H1 (cell line): ENCODE results near the gene CDADC1. TPM values are rescaled to one million over a fixed set of nuclear protein-coding genes. Genes with fewer than 3 reads are reported as not detected.

Experiments
- CTCF ChIA-PET: fragments of 300-600 bp; sonication (Branson Sonifier 250); formaldehyde crosslinking; loops from one replicate; lab custom pipeline; 2021; ENCODE audit not compliant: partially characterized antibody; lab: Charles Lee
- POLR2A ChIA-PET: fragments of 300-600 bp; sonication (Branson Sonifier 250); formaldehyde crosslinking; loops from one replicate; lab custom pipeline; 2021; ENCODE audit warnings: inconsistent platforms; ENCODE audit not compliant: partially characterized antibody; lab: Charles Lee
- DNase-seq, 2 experiments: peaks; one replicate each; pipeline versions ENCODE4 v3.0.0 to v3.0.0-alpha.2; 2010 to 2022; ENCODE audit warnings: low spot score in 2 of 2, low read depth in 1 of 2, mixed read lengths in 1 of 2
- FAIRE-seq: peaks from 2 replicates; lab custom pipeline; 2011; peaks lifted over from hg19 to GRCh38; lab: Jason Lieb, UNC
- H2AFZ ChIP-seq: 2 replicates; pipeline ENCODE4 v1.8.1; 2012; ENCODE audit warnings: low read length, inconsistent platforms
- H2AK5ac ChIP-seq: 2 replicates; pipeline ENCODE4 v1.6.1; 2013; ENCODE audit warnings: low read depth, low read length
- H2BK120ac ChIP-seq: replicated peaks from 2 replicates; pipeline ENCODE3; 2013; ENCODE audit warnings: low read depth, low read length, inconsistent platforms
- H2BK12ac ChIP-seq: 2 replicates; pipeline ENCODE4 v1.6.1; 2013; ENCODE audit warnings: low read depth, low read length
- H2BK15ac ChIP-seq: 2 replicates; pipeline ENCODE4 v1.6.1; 2013; ENCODE audit warnings: low read length
- H2BK20ac ChIP-seq: 2 replicates; pipeline ENCODE4 v1.6.1; 2013; ENCODE audit warnings: low read length
- H2BK5ac ChIP-seq: 2 replicates; pipeline ENCODE4 v1.6.1; 2013; ENCODE audit warnings: low read depth, low read length
- H3K14ac ChIP-seq: 2 replicates; pipeline ENCODE4 v1.6.1; 2013; ENCODE audit warnings: inconsistent platforms; ENCODE audit not compliant: insufficient read length
- H3K18ac ChIP-seq: 2 replicates; pipeline ENCODE4 v1.6.1; 2013; ENCODE audit warnings: low read length; ENCODE audit errors: extremely low read depth
- H3K23ac ChIP-seq: 2 replicates; pipeline ENCODE4 v1.6.1; 2013; ENCODE audit warnings: inconsistent platforms; ENCODE audit not compliant: insufficient read length
- H3K23me2 ChIP-seq: 2 replicates; pipeline ENCODE4 v1.6.1; 2013; ENCODE audit warnings: low read depth, low read length
- H3K27ac ChIP-seq: 2 replicates; pipeline ENCODE4 v1.6.1; 2011; ENCODE audit warnings: low read depth, low read length, inconsistent platforms
- H3K27me3 ChIP-seq, 4 experiments: replicated peaks in 1 of 4; 1 replicate in 1 of 4; 2 replicates in 3 of 4; pipeline versions ENCODE4 v1.6.1 to v1.8.1; 2011 to 2013; ENCODE audit warnings: low read length in 3 of 4, mild to moderate bottlenecking in 3 of 4, inconsistent platforms in 2 of 4, mixed read lengths in 2 of 4, moderate library complexity in 1 of 4; ENCODE audit not compliant: control insufficient read depth in 3 of 4, insufficient read depth in 3 of 4; ENCODE audit errors: extremely low read depth in 1 of 4
- H3K36me3 ChIP-seq, 4 experiments: 2 replicates each; pipeline versions ENCODE4 v1.6.1 to v1.8.1; 2011 to 2013; ENCODE audit warnings: mild to moderate bottlenecking in 4 of 4, low read length in 3 of 4, moderate library complexity in 2 of 4, control low read depth in 1 of 4, inconsistent platforms in 1 of 4; ENCODE audit not compliant: insufficient read depth in 4 of 4, control insufficient read depth in 2 of 4
- H3K4ac ChIP-seq: replicated peaks from 2 replicates; pipeline ENCODE3; 2013; ENCODE audit warnings: low read length, low read depth, mixed read lengths, inconsistent platforms; ENCODE audit not compliant: insufficient read length
- H3K4me1 ChIP-seq, 4 experiments: replicated peaks in 1 of 4; 1 replicate in 1 of 4; 2 replicates in 3 of 4; pipeline versions ENCODE4 v1.6.1 to v1.8.1; 2011 to 2013; ENCODE audit warnings: low read length in 3 of 4, inconsistent platforms in 2 of 4, mixed read lengths in 1 of 4; ENCODE audit not compliant: insufficient read depth in 4 of 4, control insufficient read depth in 3 of 4
- H3K4me2 ChIP-seq, 2 experiments: 2 replicates each; pipeline versions ENCODE4 v1.6.1 to v1.8.1; 2011 to 2013; ENCODE audit warnings: low read depth in 2 of 2, low read length in 2 of 2, control low read depth in 1 of 2, inconsistent platforms in 1 of 2, mild to moderate bottlenecking in 1 of 2; ENCODE audit not compliant: insufficient read depth in 1 of 2
- H3K4me3 ChIP-seq, 4 experiments: fragments of 200-600, 300-600 bp in 1 of 4; sonication (generic), shearing (Covaris generic), sonication (Bioruptor Twin) in 1 of 4; 2 replicates each; pipeline versions ENCODE4 v1.5.1 to v1.8.1; 2011 to 2016; ENCODE audit warnings: low read length in 4 of 4, low read depth in 3 of 4, control low read depth in 2 of 4, inconsistent platforms in 2 of 4, mild to moderate bottlenecking in 2 of 4, mixed read lengths in 1 of 4, moderate library complexity in 1 of 4; ENCODE audit not compliant: insufficient read depth in 2 of 4; ENCODE audit errors: extremely low read depth in 1 of 4
- H3K56ac ChIP-seq: replicated peaks from 2 replicates; pipeline ENCODE3; 2013; ENCODE audit warnings: low read depth, mild to moderate bottlenecking, mixed read lengths, low read length, inconsistent platforms; ENCODE audit not compliant: insufficient read length
- H3K79me1 ChIP-seq: 2 replicates; pipeline ENCODE4 v1.6.1; 2013; ENCODE audit warnings: low read depth, low read length, control low read depth
- H3K79me2 ChIP-seq, 2 experiments: 2 replicates each; pipeline versions ENCODE4 v1.6.1 to v1.8.1; 2012 to 2013; ENCODE audit warnings: low read length in 2 of 2, mild to moderate bottlenecking in 2 of 2, inconsistent platforms in 1 of 2; ENCODE audit not compliant: insufficient read depth in 2 of 2, control insufficient read depth in 1 of 2
- H3K9ac ChIP-seq, 4 experiments: replicated peaks in 1 of 4; 1 replicate in 1 of 4; 2 replicates in 3 of 4; pipeline versions ENCODE4 v1.6.1 to v1.8.1; 2011 to 2013; ENCODE audit warnings: low read depth in 3 of 4, low read length in 3 of 4, control low read depth in 2 of 4, mild to moderate bottlenecking in 2 of 4, moderate library complexity in 2 of 4, inconsistent platforms in 1 of 4; ENCODE audit errors: extremely low read depth in 1 of 4
- H3K9me3 ChIP-seq, 2 experiments: 2 replicates each; pipeline versions ENCODE4 v1.6.1 to v1.8.1; 2012 to 2013; ENCODE audit warnings: mild to moderate bottlenecking in 2 of 2, moderate library complexity in 2 of 2, control low read depth in 1 of 2, inconsistent platforms in 1 of 2, low read depth in 1 of 2, low read length in 1 of 2, mixed read lengths in 1 of 2; ENCODE audit not compliant: insufficient read depth in 2 of 2
- H4K20me1 ChIP-seq, 2 experiments: replicated peaks in 1 of 2; 2 replicates each; pipeline versions ENCODE3 to v1.8.1; 2011 to 2013; ENCODE audit warnings: inconsistent platforms in 2 of 2, low read length in 2 of 2, mild to moderate bottlenecking in 1 of 2; ENCODE audit not compliant: insufficient read depth in 2 of 2, control insufficient read depth in 1 of 2
- H4K5ac ChIP-seq: 2 replicates; pipeline ENCODE4 v1.6.1; 2013; ENCODE audit warnings: low read length, low read depth, mixed read lengths, inconsistent platforms; ENCODE audit not compliant: insufficient read length
- H4K8ac ChIP-seq: 2 replicates; pipeline ENCODE4 v1.8.0; 2013; ENCODE audit warnings: mild to moderate bottlenecking, moderate library complexity, low read length, inconsistent platforms; ENCODE audit not compliant: insufficient read depth; ENCODE audit errors: extremely low read depth
- H4K91ac ChIP-seq: replicated peaks from 2 replicates; pipeline ENCODE3; 2013; ENCODE audit warnings: low read length, mixed read lengths, inconsistent platforms; ENCODE audit not compliant: insufficient read length
- CTBP2 ChIP-seq: IDR thresholded peaks from 2 replicates; pipeline ENCODE4 v1.7.0; 2011; ENCODE audit warnings: borderline replicate concordance, mild to moderate bottlenecking, moderate library complexity, mixed read lengths, low read length; ENCODE audit not compliant: insufficient read depth, insufficient read length
- POLR2AphosphoS5 ChIP-seq: IDR thresholded peaks from 2 replicates; pipeline ENCODE4 v1.6.1; 2011; ENCODE audit warnings: low read depth, low read length
- WGBS, 2 experiments: shearing (Covaris generic) in 1 of 2; methylation state at CpG; one replicate each; pipeline versions ENCODE4 v1.1.6 to v1.1.7; 2013 to 2015; ENCODE audit warnings: low lambda C conversion rate in 2 of 2, mixed read lengths in 2 of 2, inconsistent platforms in 1 of 2, low coverage in 1 of 2, missing lambda C conversion rate in 1 of 2; ENCODE audit not compliant: insufficient replicate concordance in 2 of 2, insufficient coverage in 1 of 2, insufficient read length in 1 of 2; ENCODE audit errors: extremely low coverage in 1 of 2, missing lambda C conversion rate in 1 of 2; 5-methylcytosine and 5-hydroxymethylcytosine counted together
- polyA plus RNA-seq, 7 experiments: library from polyadenylated mRNA; depleted of rRNA in 3 of 7; stranded (reverse) in 5 of 7; unstranded in 2 of 7; fragments of >200 nt in 5 of 7; fragments of 200-250 nt in 2 of 7; gene quantifications; 1 replicate in 5 of 7; 2 replicates in 1 of 7; 4 replicates in 1 of 7; pipeline versions ENCODE4 v1.2.1 to v1.2.3, GENCODE V29; 2011 to 2013; ENCODE audit warnings: missing spikeins in 2 of 7, mixed read lengths in 2 of 7
- total RNA-seq: library from RNA; stranded (reverse); fragmentation: NEBNext Ultra II Directional; extraction: Animal tissue kit (Norgen Biotek cat#: 25700); gene quantifications from 2 replicates; pipeline ENCODE4 v1.2.1, GENCODE V29; 2021

Gene CDADC1
- total and polyA plus RNA-seq, 2 of the 8 experiments (the other 6 are each of a cell fraction or from before 2014, with no cell fraction given) = 0.98 to 2.7 TPM

GRCh38 chr13:49210114-49210513 is 37.6 kb upstream of the CDADC1 start:
- FAIRE-seq = no peak
- WGBS, 2 experiments = 100% methylated on average over 1 of the region's 1 CpG; no CpG with 5 or more reads in 1 of the 2 experiments
- Histone ChIP-seq H3K27ac (no peak overlapping the region), H3K56ac (no peak overlapping the region), H2BK120ac (no peak overlapping the region), H2BK15ac (no peak overlapping the region), H2BK20ac (no peak overlapping the region), H2AFZ (no peak overlapping the region), H3K79me1 (no peaks in the 10 kb centered on the region), H3K23me2 (no peaks in the 10 kb centered on the region; the same call in 1 of the 2 replicates), H2BK12ac (no peak overlapping the region), H3K4me3 (no peak overlapping the region), H4K8ac (no peak overlapping the region), H2BK5ac (no peak overlapping the region), H3K36me3 (peaks cover 0 to 21% (median 5%) of the 10 kb centered on the region in 4 experiments; a peak in 6 of 8 replicates), H3K79me2 (no peaks in the 10 kb centered on the region), H3K27me3 (no peaks in the 10 kb centered on the region), H4K20me1 (peaks cover 0 to 1% of the 10 kb centered on the region in 2 experiments), H2AK5ac (no peak overlapping the region), H3K23ac (no peak overlapping the region), H3K9ac (no peak overlapping the region), H3K18ac (no peak overlapping the region), H3K9me3 (no peaks in the 10 kb centered on the region), H4K91ac (no peak overlapping the region), H3K4ac (no peak overlapping the region), H3K4me2 (no peak overlapping the region), H3K4me1 (peaks cover 0 to 3% (median 2%) of the 10 kb centered on the region in 4 experiments; a peak in 4 of 7 replicates), H3K14ac (no peak overlapping the region), H4K5ac (no peak overlapping the region)
- DNase-seq = no peak
- no peak for TF ChIP-seq CTBP2
- peak; percentile 19; the same call in 1 of the 2 replicates for TF ChIP-seq POLR2AphosphoS5
- POLR2A ChIA-PET = interaction anchor here (0.6 kb wide), 1 partner anchor 1276 kb away, joined by 5 read pairs; no protein-coding TSS in a partner anchor
- CTCF ChIA-PET = no interaction called here
